H1 (cell line): Measurements from ENCODE around the gene CELSR1. TPM values are rescaled to one million over a fixed set of nuclear protein-coding genes. Genes with fewer than 3 reads are reported as not detected.

Experiments
- ASH2L ChIP-seq: fragments of 200-600, 300-600 bp; sonication (generic); IDR thresholded peaks from one replicate; pipeline ENCODE4 v1.7.1; 2017; ENCODE audit warnings: low read length
- CHD2 ChIP-seq: IDR thresholded peaks from 2 replicates; pipeline ENCODE4 v1.6.1; 2012; ENCODE audit warnings: low read length, improper control_type of control experiment
- E2F6 ChIP-seq: IDR thresholded peaks from 2 replicates; pipeline ENCODE4 v1.6.1; 2012; ENCODE audit warnings: inconsistent platforms
- EGR1 ChIP-seq: IDR thresholded peaks from 2 replicates; pipeline ENCODE4 v1.6.1; 2011; ENCODE audit warnings: low read depth, low read length, borderline replicate concordance
- EP300 ChIP-seq, 2 experiments: IDR thresholded peaks; 1 replicate in 1 of 2; 2 replicates in 1 of 2; pipeline ENCODE4 v1.6.1; 2011 to 2012; ENCODE audit warnings: low read depth in 2 of 2, low read length in 2 of 2, mild to moderate bottlenecking in 2 of 2, borderline replicate concordance in 1 of 2, inconsistent platforms in 1 of 2, moderate library complexity in 1 of 2
- FOSL1 ChIP-seq: IDR thresholded peaks from 2 replicates; pipeline ENCODE4 v1.6.1; 2011; ENCODE audit warnings: mild to moderate bottlenecking, low read depth, low read length, moderate library complexity; ENCODE audit not compliant: insufficient read depth
- MAFK ChIP-seq: IDR thresholded peaks from 2 replicates; pipeline ENCODE4 v1.6.1; 2012; ENCODE audit warnings: low read depth, mild to moderate bottlenecking, improper control_type of control experiment, low read length
- NRF1 ChIP-seq: IDR thresholded peaks from 2 replicates; pipeline ENCODE4 v1.6.1; 2011; ENCODE audit warnings: mild to moderate bottlenecking, low read depth, low read length, improper control_type of control experiment
- PHF8 ChIP-seq: fragments of 200-600 bp; sonication (generic); conservative IDR thresholded peaks from 2 replicates; pipeline ENCODE4 v1.7.1; 2012; ENCODE audit warnings: low read depth, mild to moderate bottlenecking, inconsistent platforms, low read length, moderate library complexity
- POU5F1 ChIP-seq: IDR thresholded peaks from 2 replicates; pipeline ENCODE4 v1.6.1; 2011; ENCODE audit warnings: low read depth, mild to moderate bottlenecking, low read length, moderate library complexity
- RFX5 ChIP-seq: IDR thresholded peaks from 2 replicates; pipeline ENCODE4 v1.6.1; 2011; ENCODE audit warnings: low read depth, low read length, improper control_type of control experiment, borderline replicate concordance
- SP2 ChIP-seq: IDR thresholded peaks from 2 replicates; pipeline ENCODE4 v1.6.1; 2012; ENCODE audit warnings: mild to moderate bottlenecking, low read length, inconsistent platforms
- polyA plus RNA-seq, 7 experiments: library from polyadenylated mRNA; depleted of rRNA in 3 of 7; stranded (reverse) in 5 of 7; unstranded in 2 of 7; fragments of >200 nt in 5 of 7; fragments of 200-250 nt in 2 of 7; gene quantifications; 1 replicate in 5 of 7; 2 replicates in 1 of 7; 4 replicates in 1 of 7; pipeline versions ENCODE4 v1.2.1 to v1.2.3, GENCODE V29; 2011 to 2013; ENCODE audit warnings: missing spikeins in 2 of 7, mixed read lengths in 2 of 7
- total RNA-seq: library from RNA; stranded (reverse); fragmentation: NEBNext Ultra II Directional; extraction: Animal tissue kit (Norgen Biotek cat#: 25700); gene quantifications from 2 replicates; pipeline ENCODE4 v1.2.1, GENCODE V29; 2021

Gene CELSR1
- total and polyA plus RNA-seq, 2 of the 8 experiments (the other 6 are each of a cell fraction or from before 2014, with no cell fraction given): 9.0 to 12.4 TPM

- TF ChIP-seq MAFK: no peak
- TF ChIP-seq E2F6: peak; percentile 69
- no peak for TF ChIP-seq SP2
- no peak for TF ChIP-seq NRF1
- TF ChIP-seq CHD2: no peak
- TF ChIP-seq RFX5: no peak
- no peak for TF ChIP-seq FOSL1
- TF ChIP-seq ASH2L: no peak
- TF ChIP-seq EGR1: no peak
- no peak for TF ChIP-seq PHF8
- TF ChIP-seq EP300 (IDR thresholded peaks at IDR 0.05; ENCODE audit: borderline replicate concordance in 1 of 2, low read depth in 2 of 2, low read length in 2 of 2): no peak
- no peak for TF ChIP-seq POU5F1
Observed at GRCh38 chr22:46561435-46561905, 24.1 kb upstream of the CELSR1 start (continued).
